Fibroblast of lung (primary cell): ENCODE results near the gene MYRIP.

Experiments used
- EZH2 ChIP-seq: IDR thresholded peaks from 2 replicates; pipeline ENCODE4 v1.5.1; 2012; ENCODE audit warnings: low read length, control low read depth, mild to moderate bottlenecking; ENCODE audit errors: missing control alignments
- TF ChIP-seq, protein P1 (sequence below), 2 donors: IDR thresholded peaks in 1 of 2; conservative IDR thresholded peaks in 1 of 2; 1 replicate in 1 of 2; 2 replicates in 1 of 2; pipeline ENCODE4 v1.5.1; 2011 to 2012; ENCODE audit warnings: low read length in 2 of 2, control low read depth in 1 of 2, inconsistent platforms in 1 of 2, low read depth in 1 of 2, mild to moderate bottlenecking in 1 of 2

DNA sequence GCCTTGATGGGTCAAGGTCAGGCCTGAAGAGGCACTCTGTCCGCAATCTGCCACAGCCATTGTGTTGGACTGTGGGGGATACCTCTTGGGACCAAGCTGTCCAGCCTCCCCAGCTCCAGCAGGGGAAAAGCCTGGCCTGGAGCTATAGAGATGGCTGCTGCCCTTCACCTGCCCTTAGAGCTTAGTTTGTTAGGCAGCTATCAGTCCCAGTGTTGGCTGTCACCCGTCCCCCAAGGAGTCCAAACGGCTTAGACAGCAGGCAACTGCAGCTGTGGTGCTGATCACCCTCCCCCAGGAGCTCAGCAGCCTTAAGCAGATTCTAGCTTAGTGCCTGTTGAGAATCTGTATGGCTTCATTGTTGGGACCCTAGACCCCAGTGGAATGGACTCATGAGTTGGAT is 180.3 kb downstream of the MYRIP start:
- TF ChIP-seq, protein P1, sequence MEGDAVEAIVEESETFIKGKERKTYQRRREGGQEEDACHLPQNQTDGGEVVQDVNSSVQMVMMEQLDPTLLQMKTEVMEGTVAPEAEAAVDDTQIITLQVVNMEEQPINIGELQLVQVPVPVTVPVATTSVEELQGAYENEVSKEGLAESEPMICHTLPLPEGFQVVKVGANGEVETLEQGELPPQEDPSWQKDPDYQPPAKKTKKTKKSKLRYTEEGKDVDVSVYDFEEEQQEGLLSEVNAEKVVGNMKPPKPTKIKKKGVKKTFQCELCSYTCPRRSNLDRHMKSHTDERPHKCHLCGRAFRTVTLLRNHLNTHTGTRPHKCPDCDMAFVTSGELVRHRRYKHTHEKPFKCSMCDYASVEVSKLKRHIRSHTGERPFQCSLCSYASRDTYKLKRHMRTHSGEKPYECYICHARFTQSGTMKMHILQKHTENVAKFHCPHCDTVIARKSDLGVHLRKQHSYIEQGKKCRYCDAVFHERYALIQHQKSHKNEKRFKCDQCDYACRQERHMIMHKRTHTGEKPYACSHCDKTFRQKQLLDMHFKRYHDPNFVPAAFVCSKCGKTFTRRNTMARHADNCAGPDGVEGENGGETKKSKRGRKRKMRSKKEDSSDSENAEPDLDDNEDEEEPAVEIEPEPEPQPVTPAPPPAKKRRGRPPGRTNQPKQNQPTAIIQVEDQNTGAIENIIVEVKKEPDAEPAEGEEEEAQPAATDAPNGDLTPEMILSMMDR (conservative IDR thresholded peaks at IDR 0.05 in 1 of 2, IDR thresholded peaks at IDR 0.05 in 1 of 2; ENCODE audit: low read depth in 1 of 2, low read length in 2 of 2), result no peak
- TF ChIP-seq EZH2, result no peak
